Limb (tissue), 2 donors: Measurements from ENCODE around the gene ABHD2.

Experiments
- DNase-seq, 2 donors: peaks; one replicate each; pipeline ENCODE4 v3.0.0-alpha.2; 2016; ENCODE audit errors: extremely low spot score in 2 of 2

Gene ABHD2

DNA sequence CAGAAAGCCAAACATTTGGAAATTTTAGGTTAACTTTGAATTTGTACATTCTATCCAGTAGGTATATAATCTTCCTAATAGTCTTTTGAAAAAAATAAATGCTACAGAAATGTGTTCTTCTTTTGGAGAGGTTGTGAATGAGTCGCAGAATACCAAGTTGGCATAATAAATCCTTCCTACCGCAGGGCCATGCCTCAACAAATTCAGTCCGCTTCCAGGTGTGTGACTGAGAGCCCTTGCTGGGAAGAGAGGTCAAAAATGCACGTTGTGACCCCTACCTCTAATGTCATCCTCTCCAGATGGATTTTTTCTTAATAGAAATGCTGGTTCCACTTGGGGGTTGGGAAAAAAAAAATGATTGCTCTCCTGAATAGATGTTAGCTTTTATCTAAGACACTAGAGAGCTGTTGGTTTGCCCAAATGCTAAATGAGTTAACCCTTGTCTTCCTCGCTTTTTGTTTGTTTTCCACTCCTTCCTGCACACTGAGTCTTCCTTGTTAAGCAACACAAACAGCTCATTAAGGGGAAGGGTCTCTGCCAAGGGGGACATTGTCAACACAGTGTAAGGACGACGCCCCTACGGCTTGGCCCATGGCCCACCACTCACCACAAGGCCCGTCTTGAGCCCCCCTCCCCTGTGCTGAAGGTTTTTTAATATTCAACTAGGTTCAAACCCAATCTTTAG, 99.2 kb downstream of the ABHD2 start:
- DNase-seq = no peak

DNA sequence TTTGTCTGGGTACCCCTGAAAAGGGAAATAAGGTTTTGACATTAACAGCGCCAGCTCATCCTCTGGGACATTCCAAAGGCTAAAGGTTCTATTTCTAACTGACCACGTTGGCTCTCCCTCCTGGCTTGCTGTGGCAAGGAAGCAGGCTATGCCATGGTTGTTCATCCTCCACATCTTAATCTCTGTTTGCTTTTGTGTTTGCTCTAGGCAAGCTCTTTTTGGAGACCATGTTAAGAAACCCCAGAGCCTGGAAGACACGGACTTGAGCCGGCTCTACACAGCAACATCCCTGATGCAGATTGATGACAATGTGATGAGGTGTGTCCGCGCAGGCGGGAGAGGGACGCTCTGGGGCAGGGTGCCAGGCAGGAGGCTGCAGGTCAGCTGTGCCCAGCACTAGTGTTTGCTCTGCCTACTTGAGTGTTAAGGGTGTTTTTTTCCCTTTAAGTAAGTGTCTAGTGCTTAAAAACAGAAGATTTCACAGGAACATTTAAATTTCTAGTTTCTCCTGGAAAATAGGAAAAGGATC, 99.8 kb downstream of the ABHD2 start:
- no peak for DNase-seq

DNA sequence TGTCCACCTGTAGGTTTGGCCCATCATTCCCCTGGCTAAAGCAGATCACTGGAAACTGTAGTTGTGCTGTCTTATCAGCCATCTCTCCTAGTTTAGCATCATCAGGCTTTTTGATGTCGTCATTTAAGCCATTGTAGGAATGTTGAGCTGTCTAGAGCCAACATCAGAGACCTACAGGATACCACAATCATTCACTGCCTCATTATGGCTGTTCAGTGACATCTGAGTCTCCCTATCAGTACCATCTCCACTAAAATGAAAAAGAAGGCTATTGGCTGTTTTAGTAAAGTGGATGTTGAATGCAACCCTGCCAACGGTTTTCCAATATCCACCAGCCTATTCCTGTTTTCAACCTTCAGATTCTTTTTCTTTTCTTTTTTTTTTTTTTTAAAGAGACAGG, 103.9 kb downstream of the ABHD2 start:
- DNase-seq = no peak

DNA sequence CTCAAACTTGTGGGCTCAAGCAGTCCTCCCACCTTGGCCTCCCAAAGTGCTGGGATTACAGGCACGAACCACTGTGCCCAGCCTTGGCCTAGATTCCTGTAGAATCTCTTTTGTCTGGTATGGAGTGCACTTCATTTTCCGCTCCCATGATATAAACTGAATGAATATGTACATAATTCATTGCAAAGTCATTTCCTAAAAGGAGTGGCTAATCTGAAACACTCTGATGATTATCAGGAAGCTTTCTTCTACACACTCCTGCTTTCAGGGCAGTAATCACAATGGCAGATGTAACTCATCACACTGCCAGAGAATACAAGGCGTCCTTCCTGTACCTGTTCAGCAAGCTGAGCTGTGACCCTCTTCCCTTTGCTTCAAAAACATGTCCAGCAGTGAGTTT, 104.5 kb downstream of the ABHD2 start:
- no peak for DNase-seq

DNA sequence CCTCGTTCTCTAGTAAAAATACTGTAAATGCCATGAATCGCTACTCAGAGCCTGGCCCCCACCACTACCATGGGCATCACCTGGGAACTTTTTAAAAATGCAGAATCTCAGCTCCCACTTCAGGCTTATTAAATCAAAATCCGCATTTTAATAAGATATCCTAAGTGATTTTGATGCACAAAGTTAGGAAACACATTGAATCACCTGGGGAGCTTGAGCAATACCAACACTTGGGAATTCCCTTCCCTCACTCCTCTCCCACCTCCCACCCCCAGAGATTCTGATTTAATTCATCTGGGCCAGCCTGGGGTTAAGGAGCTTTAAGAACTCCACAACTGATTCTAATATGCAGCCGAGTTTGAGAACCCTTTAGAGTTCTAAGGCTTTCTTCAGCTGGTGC, 106.4 kb downstream of the ABHD2 start:
- DNase-seq = no peak

DNA sequence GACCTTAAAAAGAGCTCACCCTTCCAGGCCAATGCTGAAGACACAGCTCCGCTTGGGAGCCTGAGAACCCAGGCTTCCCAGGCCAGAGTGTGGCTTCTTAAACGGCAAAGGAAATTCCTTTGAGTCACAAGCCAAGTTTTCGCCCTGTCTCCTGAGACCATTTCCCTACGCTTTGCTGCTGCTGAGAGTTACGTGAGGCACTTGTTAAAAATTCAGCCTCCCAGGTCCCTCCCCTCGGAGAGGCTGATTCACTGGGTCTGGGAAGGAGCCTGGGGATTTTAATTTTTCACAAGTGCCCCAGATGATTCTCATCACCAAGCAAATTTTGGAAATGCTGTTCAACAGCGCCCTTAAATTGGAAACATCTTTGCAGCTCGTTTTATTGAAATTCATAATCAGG, 107.6 kb downstream of the ABHD2 start:
- no peak for DNase-seq

DNA sequence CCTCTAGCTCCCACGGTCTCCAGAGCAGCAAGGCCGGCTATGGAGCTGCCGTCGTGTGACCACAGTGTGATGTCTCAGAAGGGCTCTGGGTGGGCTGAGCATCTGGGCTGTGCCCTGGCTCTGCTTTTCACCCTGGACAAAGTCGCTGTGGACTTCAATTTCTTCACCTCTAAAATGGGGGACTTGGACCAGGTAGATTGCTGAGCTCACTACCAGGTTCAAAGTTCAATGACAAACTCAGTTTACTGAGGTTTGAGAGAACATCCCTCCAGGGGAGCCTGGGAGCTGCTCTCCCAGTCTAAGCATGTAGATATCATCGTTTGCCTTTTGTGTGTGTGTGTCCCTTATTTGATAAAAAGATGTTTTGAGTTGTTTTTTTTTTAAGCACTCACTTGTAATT, 108.0 kb downstream of the ABHD2 start:
- no peak for DNase-seq

DNA sequence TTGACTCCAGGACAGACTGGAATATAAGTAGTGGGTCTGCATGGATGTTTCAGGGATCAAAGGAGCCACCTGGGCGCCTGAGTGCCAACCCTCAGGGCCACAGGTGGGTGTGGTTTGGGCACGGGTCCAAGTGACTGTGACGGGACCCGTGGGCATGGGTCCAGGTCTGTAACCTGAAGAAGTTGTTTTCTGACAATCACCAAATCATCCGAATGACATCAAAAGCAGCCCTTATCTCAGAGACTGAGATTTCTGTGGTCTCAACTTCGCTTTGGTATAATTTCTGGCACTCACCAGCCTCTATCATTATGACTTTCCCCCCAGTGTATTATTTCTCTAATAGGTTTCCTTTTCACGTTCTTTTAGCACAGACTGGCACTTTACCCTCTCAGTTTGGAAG, 108.7 kb downstream of the ABHD2 start:
- DNase-seq = no peak

DNA sequence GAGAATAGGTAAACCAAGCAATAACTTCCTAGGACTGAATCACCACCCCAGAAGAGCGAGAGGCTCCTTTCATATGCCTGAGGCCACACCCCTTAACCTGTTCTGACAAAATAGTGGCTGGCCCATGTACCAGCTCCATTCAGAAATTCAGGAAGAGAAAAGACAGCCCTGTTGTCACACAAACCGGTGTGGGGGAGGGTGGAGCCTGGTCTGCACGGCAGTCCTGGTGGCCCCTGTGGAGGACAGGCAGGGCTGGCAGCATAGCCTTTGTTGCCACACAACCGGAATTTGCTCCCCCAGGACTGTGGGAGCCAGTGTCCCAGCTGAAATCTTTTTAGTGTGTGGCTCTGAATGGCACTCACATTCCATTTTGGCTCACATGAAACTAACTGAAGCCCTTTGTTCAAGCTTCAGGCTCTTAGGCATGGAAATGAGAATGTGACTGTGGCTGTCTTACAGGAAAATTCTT, 109.3 kb downstream of the ABHD2 start:
- peak in 1 of 2 donors; percentile 58 for DNase-seq

DNA sequence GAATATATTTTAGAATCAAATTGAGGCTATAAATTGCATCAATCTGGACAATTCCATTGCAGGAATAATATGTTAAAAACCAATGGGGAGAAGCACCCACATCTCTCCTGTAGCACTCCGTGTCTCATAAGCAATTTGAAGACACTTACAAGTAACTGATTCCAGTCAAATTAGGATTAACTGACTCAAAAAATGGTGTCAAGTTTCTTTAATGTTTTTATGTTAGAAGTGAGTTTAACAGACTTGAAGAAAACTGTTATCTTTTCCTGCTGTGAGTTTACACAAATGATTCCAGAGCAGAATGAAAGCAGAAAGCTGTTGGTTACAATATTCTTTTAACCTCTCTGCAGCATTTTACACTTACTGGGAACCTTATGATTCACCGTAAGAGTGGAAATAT, 109.9 kb downstream of the ABHD2 start:
- DNase-seq = no peak

DNA sequence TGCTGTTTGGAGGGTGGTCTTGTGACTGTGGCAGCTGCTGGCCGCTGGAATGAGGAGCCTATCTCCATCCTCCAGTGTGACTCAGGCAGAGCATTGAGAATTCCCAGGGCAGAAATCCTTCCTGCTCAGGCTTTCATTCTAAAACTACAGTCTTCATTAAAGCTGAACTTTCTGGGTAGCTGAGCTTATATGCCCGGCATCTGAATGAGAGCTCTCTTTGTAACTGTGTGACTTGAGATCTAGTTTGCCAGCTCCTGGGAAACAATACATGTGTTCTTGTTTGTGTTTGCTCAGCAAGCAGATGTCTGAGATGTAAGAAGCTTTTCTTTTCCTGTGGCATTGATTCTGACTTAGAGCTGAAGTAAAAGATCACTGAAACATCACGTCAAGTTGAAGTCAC, 110.7 kb downstream of the ABHD2 start:
- DNase-seq = no peak

DNA sequence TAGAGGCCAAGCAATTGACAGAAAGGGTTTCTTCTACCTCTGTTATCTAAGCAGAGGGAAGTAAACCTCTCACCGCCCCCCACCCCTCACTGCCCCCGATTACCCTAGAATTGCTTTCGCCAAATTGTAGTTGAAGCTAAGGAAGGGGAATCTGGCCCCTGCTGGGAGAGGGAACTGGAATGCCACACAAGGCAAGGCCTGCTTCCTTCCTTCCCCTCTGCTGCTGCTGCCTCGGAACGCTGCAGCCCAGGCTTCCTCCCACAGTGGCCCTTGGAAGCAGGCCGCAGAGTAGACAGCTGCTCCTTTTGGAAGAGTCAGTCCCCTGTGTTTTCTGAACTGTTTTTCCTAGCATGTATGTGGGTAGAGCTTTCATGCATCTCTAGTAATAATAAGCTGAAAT, 111.5 kb downstream of the ABHD2 start:
- DNase-seq = no peak

DNA sequence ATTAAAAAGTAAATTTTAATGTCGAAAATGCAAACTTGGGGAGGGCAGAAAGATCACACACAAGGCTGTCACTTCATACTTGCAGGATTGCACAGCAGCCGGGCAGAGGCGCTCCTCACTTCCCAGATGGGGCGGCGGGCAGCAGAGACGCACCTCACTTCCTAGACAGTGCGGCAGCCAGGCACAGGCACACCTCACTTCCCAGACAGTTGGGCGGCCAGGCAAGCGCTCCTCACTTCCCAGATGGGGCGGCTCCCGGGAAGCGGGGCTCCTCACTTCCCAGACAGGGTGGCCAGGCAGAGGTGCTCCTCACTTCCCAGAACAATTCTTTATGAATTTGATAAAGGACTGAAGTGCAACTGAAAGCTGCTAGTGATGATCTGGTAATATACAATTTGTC, 111.9 kb downstream of the ABHD2 start:
- no peak for DNase-seq

DNA sequence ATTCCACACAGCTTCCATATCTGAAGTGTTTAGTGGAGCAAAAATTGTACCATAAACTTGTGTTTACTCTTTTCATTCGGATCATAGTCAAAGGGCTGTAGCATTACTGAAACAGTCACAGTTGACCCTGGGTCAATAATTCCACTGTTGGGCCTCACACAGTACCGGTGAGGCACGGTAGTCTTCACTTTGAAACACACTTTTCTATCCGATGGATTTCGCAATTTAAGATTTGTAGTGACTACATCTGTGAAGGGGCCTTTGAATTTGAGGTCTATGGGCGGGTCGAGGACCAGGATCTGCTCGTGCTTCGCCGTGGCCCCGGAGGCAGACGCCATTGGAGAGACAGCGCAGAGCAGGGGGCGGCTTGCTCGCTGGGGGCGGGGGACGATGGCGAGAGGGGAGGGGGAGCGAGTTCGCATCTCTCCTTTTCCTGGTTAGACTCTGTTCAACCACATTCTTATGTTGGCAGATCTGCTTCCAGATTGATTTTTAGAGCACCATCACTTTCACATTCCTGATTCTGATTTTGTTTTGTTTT, 113.3 kb downstream of the ABHD2 start:
- DNase-seq = no peak

DNA sequence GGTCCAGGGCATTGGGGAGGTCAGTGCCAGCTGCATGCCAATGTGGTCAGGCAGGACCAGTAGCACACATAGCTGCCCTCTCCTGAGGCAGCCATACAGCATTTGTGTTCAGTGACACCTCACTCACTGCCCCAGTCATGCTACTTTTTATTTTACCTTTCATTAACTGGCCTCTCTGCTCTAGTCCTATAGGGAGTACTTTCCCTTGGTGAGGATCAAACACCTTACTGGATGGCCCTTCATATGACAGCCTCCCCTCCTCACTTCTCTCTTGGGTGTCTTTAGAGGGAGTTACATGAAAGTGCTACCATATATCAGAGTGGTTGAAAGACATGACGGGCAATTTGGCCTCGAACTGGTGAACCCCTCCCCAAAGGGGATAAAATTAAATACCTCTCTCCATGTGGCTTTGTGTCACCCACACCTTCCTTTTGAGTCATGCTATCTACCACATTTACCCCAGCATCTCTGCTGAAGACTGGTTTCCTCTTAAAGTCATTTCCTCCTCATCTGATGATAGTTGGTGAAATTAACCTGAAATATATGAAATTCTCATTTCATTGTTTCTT, 115.5 kb downstream of the ABHD2 start:
- DNase-seq = no peak

DNA sequence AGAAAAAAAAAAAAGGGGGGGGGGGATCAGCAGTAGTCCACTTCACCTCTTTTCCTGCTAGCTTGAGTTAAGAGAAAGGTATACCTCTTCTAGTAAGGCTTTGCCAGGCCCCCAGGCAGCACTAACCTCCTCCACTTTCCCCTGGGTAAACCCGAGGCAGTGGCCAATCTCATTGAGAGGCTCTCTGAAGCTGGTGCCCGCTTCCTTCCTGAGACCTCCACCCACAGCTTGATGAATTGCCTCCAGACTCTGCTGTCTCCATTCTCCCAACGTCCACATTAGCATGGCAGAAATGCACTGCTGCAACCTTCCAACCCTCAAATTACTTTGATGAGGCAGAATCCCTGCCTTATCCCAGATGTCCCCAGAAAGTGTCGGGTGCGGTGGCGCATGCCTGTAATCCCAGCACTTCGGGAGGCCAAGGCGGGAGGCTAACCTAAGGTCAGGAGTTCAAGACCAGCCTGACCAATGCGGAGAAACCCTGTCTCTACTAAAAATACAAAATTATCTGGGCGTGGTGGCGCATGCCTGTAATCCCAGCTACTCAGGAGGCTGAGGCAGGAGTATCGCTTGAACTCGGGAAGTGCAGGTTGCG, 117.8 kb downstream of the ABHD2 start:
- no peak for DNase-seq

DNA sequence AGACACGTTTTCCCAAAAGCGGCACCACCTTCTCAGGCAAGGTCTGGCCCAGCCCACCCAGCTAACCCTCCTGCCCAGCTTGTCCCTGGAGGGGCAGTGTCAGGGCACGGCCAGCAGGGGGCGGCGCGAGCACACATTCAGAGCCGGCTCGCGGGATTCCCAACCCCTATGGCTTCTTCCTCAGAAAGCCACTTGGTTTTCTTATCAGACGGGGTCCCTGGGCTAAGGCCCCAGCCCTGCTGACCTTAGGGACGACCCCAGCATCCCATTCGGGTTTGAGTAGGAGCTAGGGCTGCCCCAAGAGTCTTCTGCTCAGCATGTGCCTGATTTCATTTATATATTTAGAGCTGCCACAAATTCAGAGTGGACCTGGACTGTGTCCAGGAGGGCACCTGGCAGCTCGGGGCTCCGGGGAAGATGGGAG, 118.7 kb downstream of the ABHD2 start:
- peak; percentile 44 to 83 for DNase-seq

DNA sequence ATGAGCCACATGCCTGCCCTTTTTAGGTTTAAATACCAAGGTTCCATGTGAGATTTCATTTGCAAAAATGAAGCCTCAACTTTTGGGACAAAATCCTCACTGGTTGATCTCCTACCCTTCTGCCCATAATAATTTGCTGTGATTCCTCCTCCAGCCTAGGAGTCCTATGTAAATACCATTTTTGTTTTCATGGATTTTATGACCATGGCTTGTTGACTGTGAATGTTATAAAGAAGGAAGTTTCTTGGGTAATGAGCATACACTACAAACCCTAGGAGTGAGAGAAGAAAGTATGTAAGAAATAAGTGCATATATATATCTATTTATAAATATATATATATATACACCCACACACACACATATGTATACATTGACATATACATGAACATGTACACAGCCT, 120.0 kb downstream of the ABHD2 start:
- no peak for DNase-seq

DNA sequence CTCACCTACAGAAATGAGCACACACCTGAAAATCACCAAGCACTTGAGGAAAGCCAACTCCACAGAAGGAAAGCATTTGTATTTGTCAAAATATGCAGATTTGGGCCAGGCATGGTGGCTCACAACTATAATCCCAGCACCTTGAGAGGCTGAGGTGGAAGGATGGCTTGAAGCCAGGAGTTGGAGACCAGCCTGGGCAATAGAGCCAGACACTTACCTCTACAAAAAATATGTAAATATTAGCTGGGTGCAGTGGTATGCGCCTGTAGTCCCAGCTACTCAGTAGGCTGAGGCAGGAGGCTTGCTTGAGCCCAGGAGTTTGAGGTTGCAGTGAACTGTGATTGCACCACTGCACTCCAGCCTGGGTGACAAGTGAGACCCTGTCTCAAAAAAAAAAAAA, 120.8 kb downstream of the ABHD2 start:
- no peak for DNase-seq

DNA sequence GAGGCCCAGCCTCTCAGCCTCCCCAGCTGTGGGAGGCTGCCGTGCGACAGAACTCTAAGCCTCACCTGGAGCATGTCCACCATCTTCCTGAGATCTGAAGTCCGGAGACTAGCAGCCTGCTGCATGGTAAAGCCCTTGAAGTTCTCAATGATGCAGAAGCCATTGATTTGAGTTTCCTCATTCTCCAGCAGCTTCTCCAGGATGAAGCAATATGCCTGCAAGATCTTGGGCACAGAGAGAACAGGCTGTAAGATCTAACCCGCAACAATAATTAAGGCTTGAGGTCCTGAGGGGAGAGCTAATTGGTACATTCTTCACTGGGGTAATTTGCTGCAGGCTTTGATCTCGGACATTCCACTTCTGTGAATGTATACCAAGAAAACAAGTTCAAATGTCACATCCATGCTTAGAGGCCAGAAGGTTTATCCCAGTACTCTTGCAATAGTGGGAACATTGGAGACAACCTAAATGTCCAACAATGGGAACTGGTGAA, 123.5 kb downstream of the ABHD2 start:
- DNase-seq = no peak

DNA sequence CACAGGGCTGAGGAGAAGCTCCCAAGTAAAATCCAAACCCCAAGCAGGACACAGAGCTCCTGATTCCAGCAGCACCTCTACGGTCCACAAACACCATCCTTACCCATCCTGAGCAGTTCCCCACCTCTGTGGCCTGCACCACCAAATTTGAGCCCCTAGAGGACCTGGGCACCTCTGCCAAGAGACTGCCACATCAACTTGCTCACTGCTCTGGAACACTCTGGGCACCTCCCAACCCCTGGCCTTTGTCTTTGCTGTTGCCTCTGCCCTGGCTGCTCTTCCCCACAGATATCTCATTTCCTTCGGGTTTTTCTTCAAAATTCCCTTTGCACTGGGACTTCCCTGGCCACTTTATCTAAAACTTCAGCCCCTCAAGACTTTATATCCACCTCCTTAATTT, 127.4 kb downstream of the ABHD2 start:
- DNase-seq = no peak

DNA sequence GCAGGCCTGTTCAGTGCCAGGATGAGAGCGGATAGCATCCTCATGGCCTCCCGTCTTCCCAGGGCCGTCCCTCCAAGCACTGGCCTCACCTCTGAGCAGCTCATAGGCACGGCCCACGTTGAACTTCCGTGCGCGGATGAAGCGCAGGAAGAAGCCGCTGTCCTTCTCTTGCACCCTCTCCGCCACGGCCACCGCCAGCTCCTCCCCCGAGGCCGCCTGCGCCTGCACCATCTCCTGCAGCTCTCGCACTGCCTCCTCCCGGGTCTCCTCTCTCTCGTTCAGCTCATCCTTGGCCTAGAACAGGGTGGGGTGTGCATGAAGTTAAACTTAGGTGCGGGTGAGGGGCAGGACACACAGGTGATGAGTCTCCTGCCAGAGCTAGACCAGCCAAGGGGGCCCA, 128.8 kb downstream of the ABHD2 start:
- no peak for DNase-seq
